ENCODE data around the gene RAMP2. TPM values are rescaled to one million over a fixed set of nuclear protein-coding genes. Genes with fewer than 3 reads are reported as not detected.

RAMP2 gene
- total RNA-seq, 1 experiment from 2014 or later, result not detected

- TF ChIP-seq EZH2 (IDR thresholded peaks at IDR 0.05; ENCODE audit: low read length, unreplicated experiment) (no peak), EZH2phosphoT487 (IDR thresholded peaks at IDR 0.05; ENCODE audit: borderline replicate concordance, low read length) (no peak), CTCF (conservative IDR thresholded peaks at IDR 0.05; ENCODE audit: low read depth, low read length) (no peak)
Measured at GRCh38 chr17:42783062-42783790, 22.2 kb downstream of the RAMP2 start.

GRCh38 chr17:42783791-42784138 lies 22.7 kb downstream of the RAMP2 start:
- peak overlapping the region; percentile 93 for H3K4me2 ChIP-seq (ENCODE audit: low read length)
- peak overlapping the region; percentile 89 for H3K27ac ChIP-seq (ENCODE audit: low read length)
- no peak overlapping the region for H2AFZ ChIP-seq (ENCODE audit: low read length)

More at GRCh38 chr17:42783062-42783790, 22.2 kb downstream of the RAMP2 start:
- peaks cover 27% of the 10 kb centered on the region for H3K36me3 ChIP-seq (ENCODE audit: low read depth, low read length)
- H3K79me2 ChIP-seq (ENCODE audit: low read length), result peaks cover 54% of the 10 kb centered on the region
- ATAC-seq, result peak; percentile 34
- ChIA-PET CTCF (interaction anchor here (0.5 to 1.1 kb wide), 3 partner anchors 40 to 821 kb away, joined by 3 read pairs; no protein-coding TSS in a partner anchor), POLR2A (ENCODE audit: unreplicated experiment) (interaction anchor here (0.5 to 1.0 kb wide), 5 partner anchors 9 to 984 kb away, joined by 3 to 10 read pairs (median 6); no protein-coding TSS in a partner anchor)
- no peaks in the 10 kb centered on the region for H3K9me2 ChIP-seq (replicated peaks; ENCODE audit: low read length)
- H3K27me3 ChIP-seq (ENCODE audit: low read length), result no peaks in the 10 kb centered on the region
- H2AFZ ChIP-seq (ENCODE audit: low read length), result no peak overlapping the region
- H3K4me1 ChIP-seq (ENCODE audit: insufficient read depth, low read length), result peaks cover 32% of the 10 kb centered on the region
- intact Hi-C loops (cut with micrococcal nuclease), result loop anchor here (5.0 kb wide), 1 partner anchor 39 kb away; the partner anchor contains the start of gene BECN1
- H4K20me1 ChIP-seq (ENCODE audit: low read length), result no peaks in the 10 kb centered on the region
- peak; percentile 91 for DNase-seq
- H3K27ac ChIP-seq (ENCODE audit: low read length), result peak overlapping the region; percentile 89
- peak overlapping the region; percentile 90 for H3K9ac ChIP-seq (ENCODE audit: low read length)
- BruUV-seq (replicated peaks), result TSS peak; percentile 23
- no peaks in the 10 kb centered on the region for H3F3A ChIP-seq (ENCODE audit: low read length, unreplicated experiment)
- H3K4me2 ChIP-seq (ENCODE audit: low read length), result peak overlapping the region; percentile 93
- no peaks in the 10 kb centered on the region for H3K9me3 ChIP-seq (ENCODE audit: low read length)
- peak overlapping the region; percentile 99 for H3K4me3 ChIP-seq (ENCODE audit: low read length)

More at GRCh38 chr17:42783791-42784138, 22.7 kb downstream of the RAMP2 start:
- peaks cover 54% of the 10 kb centered on the region for H3K79me2 ChIP-seq (ENCODE audit: low read length)
- no peak overlapping the region for H3K9ac ChIP-seq (ENCODE audit: low read length)
- H4K20me1 ChIP-seq (ENCODE audit: low read length), result no peaks in the 10 kb centered on the region
- peaks cover 32% of the 10 kb centered on the region for H3K4me1 ChIP-seq (ENCODE audit: insufficient read depth, low read length)
- no peak for ATAC-seq
- TF ChIP-seq CTCF (conservative IDR thresholded peaks at IDR 0.05; ENCODE audit: low read depth, low read length) (no peak), EZH2 (IDR thresholded peaks at IDR 0.05; ENCODE audit: low read length, unreplicated experiment) (no peak), EZH2phosphoT487 (IDR thresholded peaks at IDR 0.05; ENCODE audit: borderline replicate concordance, low read length) (no peak)
- CTCF ChIA-PET, result interaction anchor here (0.5 to 1.1 kb wide), 2 partner anchors 205 to 821 kb away, joined by 3 read pairs; no protein-coding TSS in a partner anchor
- POLR2A ChIA-PET (ENCODE audit: unreplicated experiment), result interaction anchor here (0.6 to 1.0 kb wide), 3 partner anchors 10 to 62 kb away, joined by 6 to 10 read pairs (median 7); no protein-coding TSS in a partner anchor
- peaks cover 33% of the 10 kb centered on the region for H3K36me3 ChIP-seq (ENCODE audit: low read depth, low read length)
- no peaks in the 10 kb centered on the region for H3F3A ChIP-seq (ENCODE audit: low read length, unreplicated experiment)
- H3K27me3 ChIP-seq (ENCODE audit: low read length), result no peaks in the 10 kb centered on the region
- intact Hi-C loops (cut with micrococcal nuclease), result loop anchor here (5.0 kb wide), 1 partner anchor 39 kb away; the partner anchor contains the start of gene BECN1
- no peak for DNase-seq
- H3K9me2 ChIP-seq (replicated peaks; ENCODE audit: low read length), result no peaks in the 10 kb centered on the region
- no peaks in the 10 kb centered on the region for H3K9me3 ChIP-seq (ENCODE audit: low read length)
- H3K4me3 ChIP-seq (ENCODE audit: low read length), result peak overlapping the region; percentile 26; the same call in 1 of the 2 replicates
- no TSS peak for BruUV-seq (replicated peaks)

Data from PC-3 (cell line).